HG02870 (cell line): ENCODE results near the gene BTBD1.

ENCODE experiments used
- ATAC-seq: cut with Tn5 transposase; IDR thresholded peaks from one replicate; pipeline ENCODE4 v1.9.1; 2021; ENCODE audit warnings: mild to moderate bottlenecking, moderate library complexity; ENCODE audit not compliant: unreplicated experiment

BTBD1 gene

GRCh38 chr15:83066734-83067637, at the start of gene BTBD1:
TSS of gene BTBD1 (minus strand) at chr15:83067252. CDS start at chr15:83067151, 101 bp downstream.
- ATAC-seq, result peak; percentile 73

GRCh38 chr15:83115831-83116565, 48.9 kb upstream of the BTBD1 start:
- ATAC-seq, result peak; percentile 74

- no peak for ATAC-seq
Observed at GRCh38 chr15:83115410-83115809, 48.4 kb upstream of the BTBD1 start.

GRCh38 chr15:83114856-83115255, 47.8 kb upstream of the BTBD1 start:
- no peak for ATAC-seq

GRCh38 chr15:83113881-83114674, 47.0 kb upstream of the BTBD1 start:
- no peak for ATAC-seq

- ATAC-seq, result no peak
Observed at GRCh38 chr15:83112956-83113299, 45.9 kb upstream of the BTBD1 start.

GRCh38 chr15:83112233-83112955, 45.3 kb upstream of the BTBD1 start:
- ATAC-seq, result no peak

- no peak for ATAC-seq
Observed at GRCh38 chr15:83111149-83111548, 44.1 kb upstream of the BTBD1 start.

- ATAC-seq, result no peak
Observed at GRCh38 chr15:83110381-83110780, 43.3 kb upstream of the BTBD1 start.

- no peak for ATAC-seq
Observed at GRCh38 chr15:83109532-83109931, 42.5 kb upstream of the BTBD1 start.

GRCh38 chr15:83108266-83109219, 41.5 kb upstream of the BTBD1 start:
- ATAC-seq, result peak; percentile 42

- ATAC-seq, result no peak
Observed at GRCh38 chr15:83107841-83108181, 40.8 kb upstream of the BTBD1 start.

- no peak for ATAC-seq
Observed at GRCh38 chr15:83106994-83107840, 40.2 kb upstream of the BTBD1 start, which contains the start of gene TM6SF1. TSS of gene TM6SF1 (plus strand) at chr15:83107645. CDS start at chr15:83107681, 36 bp downstream.

GRCh38 chr15:83105440-83105839, 38.4 kb upstream of the BTBD1 start:
- no peak for ATAC-seq

GRCh38 chr15:83104141-83104540, 37.1 kb upstream of the BTBD1 start:
- no peak for ATAC-seq

GRCh38 chr15:83102346-83102745, 35.3 kb upstream of the BTBD1 start:
- ATAC-seq, result no peak

- ATAC-seq, result no peak
Observed at GRCh38 chr15:83100097-83100646, 33.1 kb upstream of the BTBD1 start.

- no peak for ATAC-seq
Observed at GRCh38 chr15:83099290-83099689, 32.2 kb upstream of the BTBD1 start.
